ENCODE results near the gene PLK1. TPM values are rescaled to one million over a fixed set of nuclear protein-coding genes. Genes with fewer than 3 reads are reported as not detected.

Gene PLK1
- total RNA-seq, 4 donors from 2014 or later: 0.59 to 9.6 (median 2.1) TPM

GRCh38 chr16:23694644-23695373 lies 16.1 kb downstream of the PLK1 start:
- no peaks in the 10 kb centered on the region for H3K9me3 ChIP-seq
- TF ChIP-seq POLR2A (IDR thresholded peaks at IDR 0.05) (no peak), EP300 (IDR thresholded peaks at IDR 0.05) (no peak), CTCF (IDR thresholded peaks at IDR 0.05) (no peak)
- H3K4me1 ChIP-seq: peaks cover 0 to 9% (median 0%) of the 10 kb centered on the region in 4 donors
- no peaks in the 10 kb centered on the region for H3K27me3 ChIP-seq
- no peak for DNase-seq (ENCODE audit: low spot score in 2 of 2)
- H3K36me3 ChIP-seq: peaks cover 0 to 23% (median 9%) of the 10 kb centered on the region in 3 donors
- H3K27ac ChIP-seq: no peak overlapping the region
- H3K4me3 ChIP-seq: peak overlapping the region in 1 of 4 donors; percentile 25
- 18 to 20% methylated on average over 28 to 32 of the region's 32 CpGs for WGBS, 2 donors

GRCh38 chr16:23695756-23696155 lies 17.1 kb downstream of the PLK1 start:
- TF ChIP-seq POLR2A (IDR thresholded peaks at IDR 0.05): no peak
- TF ChIP-seq EP300 (IDR thresholded peaks at IDR 0.05): no peak
- no peak for TF ChIP-seq CTCF (IDR thresholded peaks at IDR 0.05)
- no peak overlapping the region for H3K27ac ChIP-seq
- WGBS, 2 donors: 87 to 89% methylated on average over 11 of the region's 11 CpGs
- H3K4me3 ChIP-seq: no peak overlapping the region
- H3K4me1 ChIP-seq: peaks cover 0 to 9% (median 0%) of the 10 kb centered on the region in 4 donors
- H3K36me3 ChIP-seq: peaks cover 0 to 14% (median under 1%) of the 10 kb centered on the region in 3 donors
- DNase-seq (ENCODE audit: low spot score in 2 of 2): no peak
- H3K27me3 ChIP-seq: no peaks in the 10 kb centered on the region
- H3K9me3 ChIP-seq: no peaks in the 10 kb centered on the region

GRCh38 chr16:23699100-23699499 lies 20.4 kb downstream of the PLK1 start:
- H3K4me1 ChIP-seq: peaks cover 0 to 9% (median 0%) of the 10 kb centered on the region in 4 donors
- TF ChIP-seq EP300 (IDR thresholded peaks at IDR 0.05) (no peak), POLR2A (IDR thresholded peaks at IDR 0.05) (no peak), CTCF (IDR thresholded peaks at IDR 0.05) (no peak)
- no peaks in the 10 kb centered on the region for H3K27me3 ChIP-seq
- no peak for DNase-seq (ENCODE audit: low spot score in 2 of 2)
- H3K4me3 ChIP-seq: no peak overlapping the region
- H3K36me3 ChIP-seq: no peaks in the 10 kb centered on the region
- peaks cover 0 to 13% (median 0%) of the 10 kb centered on the region in 4 donors for H3K9me3 ChIP-seq
- H3K27ac ChIP-seq: peak overlapping the region in 1 of 4 donors; percentile 59
- 86 to 90% methylated on average over 4 of the region's 4 CpGs for WGBS, 2 donors

- WGBS, 2 donors: 74 to 81% methylated on average over 2 of the region's 2 CpGs
- Histone ChIP-seq H3K4me1 (peaks cover 0 to 1% (median 0%) of the 10 kb centered on the region in 4 donors), H3K4me3 (no peak overlapping the region), H3K36me3 (no peaks in the 10 kb centered on the region), H3K9me3 (peaks cover 0 to 13% (median 0%) of the 10 kb centered on the region in 4 donors), H3K27me3 (no peaks in the 10 kb centered on the region), H3K27ac (no peak overlapping the region)
- DNase-seq (ENCODE audit: low spot score in 2 of 2): no peak
- TF ChIP-seq POLR2A (IDR thresholded peaks at IDR 0.05) (no peak), EP300 (IDR thresholded peaks at IDR 0.05) (no peak), CTCF (IDR thresholded peaks at IDR 0.05) (no peak)
Measured at GRCh38 chr16:23700093-23700492, 21.4 kb downstream of the PLK1 start.

GRCh38 chr16:23700509-23700908 lies 21.8 kb downstream of the PLK1 start:
- no peak for TF ChIP-seq EP300 (IDR thresholded peaks at IDR 0.05)
- TF ChIP-seq POLR2A (IDR thresholded peaks at IDR 0.05): no peak
- TF ChIP-seq CTCF (IDR thresholded peaks at IDR 0.05): no peak
- Histone ChIP-seq H3K9me3 (peaks cover 0 to 13% (median 0%) of the 10 kb centered on the region in 4 donors), H3K4me1 (no peaks in the 10 kb centered on the region), H3K27me3 (no peaks in the 10 kb centered on the region), H3K27ac (no peak overlapping the region), H3K4me3 (no peak overlapping the region), H3K36me3 (no peaks in the 10 kb centered on the region)
- DNase-seq (ENCODE audit: low spot score in 2 of 2): no peak
- WGBS, 2 donors: 19 to 23% methylated on average over 7 to 8 of the region's 8 CpGs
